ENCODE results near the gene TWF2.

The TWF2 gene

DNA sequence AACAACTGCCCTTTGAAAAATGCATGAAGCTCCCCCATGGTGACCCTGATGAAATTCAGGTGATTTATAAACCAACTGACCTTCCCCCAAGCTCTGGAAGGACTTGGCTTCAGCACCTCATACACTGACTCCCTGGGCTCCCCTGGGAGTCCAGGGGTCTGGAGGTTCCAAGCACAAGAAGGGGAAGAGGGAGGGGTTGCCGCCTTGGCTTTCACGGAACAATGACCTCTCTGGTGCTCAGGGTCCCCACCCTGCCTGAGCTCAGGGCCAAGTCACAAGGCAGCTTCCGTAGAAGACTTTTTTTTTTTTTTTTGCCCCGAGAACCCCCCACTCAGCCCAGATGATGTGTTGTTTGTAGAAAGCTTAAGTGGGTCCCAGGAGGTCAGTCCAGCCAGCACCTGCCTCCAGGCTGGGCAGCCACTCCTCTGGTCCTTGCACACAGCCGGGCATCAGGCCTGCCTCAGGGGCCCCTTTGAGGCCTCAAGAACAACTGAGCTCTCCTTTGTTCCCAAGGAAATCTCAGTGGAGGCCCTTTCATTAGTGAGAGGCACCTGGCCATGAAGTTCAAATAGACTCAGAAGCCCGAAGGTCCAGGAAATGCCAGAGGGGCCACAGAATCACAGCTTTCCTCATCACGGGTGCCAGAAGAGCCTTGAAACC lies 55.0 kb downstream of the TWF2 start:
- no peak for FAIRE-seq
- DNase-seq (ENCODE audit: low spot score) = no peak

DNA sequence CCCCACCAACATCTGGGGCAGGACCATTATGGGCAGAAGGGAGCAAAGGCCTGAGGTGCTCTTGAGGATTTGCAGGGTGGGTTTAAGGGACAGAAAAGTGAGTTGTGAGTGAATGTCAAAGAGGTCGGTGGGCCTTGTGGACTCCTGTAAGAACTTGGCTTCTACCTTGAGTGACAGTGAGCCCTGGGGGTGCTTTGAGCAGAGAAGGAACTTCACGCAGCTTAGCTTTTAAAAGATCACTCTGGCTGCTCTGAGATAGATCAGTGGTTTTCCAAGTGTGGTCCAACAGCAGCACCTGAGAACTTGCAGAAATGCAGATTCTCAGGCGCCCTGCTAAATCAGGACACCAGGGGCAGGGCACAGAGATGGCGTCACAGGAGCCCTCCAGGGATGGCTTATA lies 56.3 kb downstream of the TWF2 start:
- no peak for FAIRE-seq
- no peak for DNase-seq (ENCODE audit: low spot score)

DNA sequence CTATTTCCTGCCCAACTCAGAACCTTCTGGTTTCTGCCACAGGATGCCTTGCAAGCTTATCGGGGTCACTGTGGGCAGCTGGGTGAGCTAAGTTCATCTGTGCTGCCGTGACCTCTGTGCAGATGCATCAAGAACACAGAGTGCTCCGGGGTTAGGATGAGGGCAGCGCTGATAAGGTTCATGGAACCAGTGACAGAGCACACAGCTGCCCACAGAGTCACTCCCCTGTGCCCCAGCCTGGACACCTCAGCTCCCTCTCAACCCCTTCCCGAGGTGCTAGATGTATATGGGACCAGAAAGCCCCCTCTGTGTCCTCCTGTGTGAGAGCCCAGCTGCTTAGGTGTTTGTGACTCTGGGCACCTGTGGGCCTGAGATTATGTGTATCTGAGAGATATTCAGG lies 56.8 kb downstream of the TWF2 start:
- DNase-seq (ENCODE audit: low spot score) = no peak
- peak; percentile 17 for FAIRE-seq

DNA sequence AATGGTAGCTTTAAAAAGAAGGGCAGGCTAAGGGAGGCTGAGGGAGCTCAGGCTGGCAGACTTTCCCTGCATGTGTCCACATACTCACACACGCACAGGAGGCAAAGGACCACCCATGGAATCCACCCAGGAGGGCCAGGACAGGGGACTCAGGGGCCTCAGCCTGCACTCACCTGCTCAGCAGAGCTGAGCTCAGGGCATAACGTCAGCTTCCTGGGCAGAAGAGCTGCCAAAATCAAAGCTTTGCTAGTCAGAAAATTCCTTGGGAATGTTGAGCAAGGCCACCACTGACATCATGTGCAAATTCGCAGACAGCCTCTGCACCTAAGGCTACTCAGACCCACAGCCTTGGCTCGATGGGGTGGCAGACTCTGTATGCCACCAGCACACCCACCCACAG lies 57.4 kb downstream of the TWF2 start:
- FAIRE-seq (no peak), DNase-seq (ENCODE audit: low spot score) (no peak)
